GM12801 (cell line): ENCODE data around the gene TNFRSF11A.

Experiments used
- TF ChIP-seq, protein P1 (sequence below): IDR thresholded peaks from one replicate; pipeline ENCODE4 v1.5.1; 2011; ENCODE audit warnings: control low read depth; ENCODE audit not compliant: insufficient read length; ENCODE audit errors: extremely low read depth

The TNFRSF11A gene

DNA sequence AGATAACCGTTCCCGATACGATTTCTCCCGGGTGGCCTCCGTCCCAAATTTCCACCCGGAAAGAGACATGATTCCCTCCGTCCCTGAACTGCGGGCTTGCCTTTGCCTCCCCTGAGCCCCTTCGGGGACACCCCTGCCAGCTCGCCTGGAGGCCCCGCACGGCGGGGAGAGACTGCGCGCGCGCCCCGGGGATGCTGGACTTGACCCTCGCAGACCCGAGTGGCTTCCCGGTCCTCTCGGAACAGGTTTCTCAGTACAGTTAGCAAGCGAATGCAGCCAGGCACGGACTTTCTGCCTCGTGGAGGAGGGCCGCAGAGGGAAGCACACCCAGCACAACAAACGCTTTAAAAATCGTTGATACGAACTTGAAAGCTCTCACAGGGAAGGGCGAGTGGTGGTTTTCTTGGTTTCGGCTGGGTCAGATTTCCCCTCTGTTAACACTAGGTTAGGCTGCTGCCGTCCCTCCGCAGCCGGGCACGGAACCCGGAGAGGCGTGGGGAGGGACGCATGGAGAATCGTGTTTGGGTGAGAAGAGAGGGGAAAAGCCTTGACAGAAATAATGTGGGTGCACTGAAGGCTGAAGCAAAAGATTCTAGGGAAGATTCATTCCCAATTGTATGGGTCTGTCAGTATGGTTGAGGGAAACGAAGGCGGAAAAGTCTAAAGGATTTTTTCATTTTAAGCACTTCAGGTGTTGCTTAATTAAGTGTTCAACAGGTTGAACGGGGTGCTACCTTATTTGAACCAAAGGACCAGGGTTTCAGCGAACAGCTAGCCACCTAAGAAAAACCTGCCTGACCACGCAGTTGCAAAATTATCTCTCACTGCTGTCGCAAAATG, 916 bp downstream of the TNFRSF11A start:
- TF ChIP-seq, protein P1, sequence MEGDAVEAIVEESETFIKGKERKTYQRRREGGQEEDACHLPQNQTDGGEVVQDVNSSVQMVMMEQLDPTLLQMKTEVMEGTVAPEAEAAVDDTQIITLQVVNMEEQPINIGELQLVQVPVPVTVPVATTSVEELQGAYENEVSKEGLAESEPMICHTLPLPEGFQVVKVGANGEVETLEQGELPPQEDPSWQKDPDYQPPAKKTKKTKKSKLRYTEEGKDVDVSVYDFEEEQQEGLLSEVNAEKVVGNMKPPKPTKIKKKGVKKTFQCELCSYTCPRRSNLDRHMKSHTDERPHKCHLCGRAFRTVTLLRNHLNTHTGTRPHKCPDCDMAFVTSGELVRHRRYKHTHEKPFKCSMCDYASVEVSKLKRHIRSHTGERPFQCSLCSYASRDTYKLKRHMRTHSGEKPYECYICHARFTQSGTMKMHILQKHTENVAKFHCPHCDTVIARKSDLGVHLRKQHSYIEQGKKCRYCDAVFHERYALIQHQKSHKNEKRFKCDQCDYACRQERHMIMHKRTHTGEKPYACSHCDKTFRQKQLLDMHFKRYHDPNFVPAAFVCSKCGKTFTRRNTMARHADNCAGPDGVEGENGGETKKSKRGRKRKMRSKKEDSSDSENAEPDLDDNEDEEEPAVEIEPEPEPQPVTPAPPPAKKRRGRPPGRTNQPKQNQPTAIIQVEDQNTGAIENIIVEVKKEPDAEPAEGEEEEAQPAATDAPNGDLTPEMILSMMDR = no peak

DNA sequence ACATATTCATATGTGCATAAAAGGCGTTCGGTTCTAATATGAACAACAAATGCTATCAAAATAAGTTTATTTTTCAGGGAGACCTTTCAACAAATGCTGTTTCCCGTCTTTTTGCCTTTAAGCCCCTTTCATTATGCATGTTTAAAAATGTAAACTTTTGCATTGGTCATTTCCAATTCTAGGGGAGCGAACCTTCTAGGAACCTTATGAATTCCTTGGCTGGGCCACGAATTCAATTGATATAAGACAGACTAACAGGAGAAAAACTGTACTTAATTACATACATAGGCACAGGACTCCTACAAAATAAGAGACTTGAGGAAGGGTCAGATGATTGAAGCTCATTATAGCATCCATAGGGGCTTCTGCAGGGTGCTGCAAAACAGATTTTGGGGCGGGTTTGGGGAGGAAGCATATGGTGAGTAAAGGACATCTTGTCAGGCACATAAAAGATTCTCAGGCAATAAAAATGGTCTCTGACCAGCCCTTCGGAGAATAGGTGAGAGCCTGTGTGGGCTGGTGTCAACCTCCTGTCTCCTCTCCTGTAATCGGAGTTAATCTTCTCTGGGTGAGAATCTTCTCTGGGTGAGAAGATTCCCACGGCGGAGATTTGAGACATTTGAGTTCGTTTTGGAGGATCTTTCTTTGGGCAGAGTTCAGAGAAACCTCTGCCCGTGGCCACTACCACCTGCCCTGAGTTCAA, 1.7 kb downstream of the TNFRSF11A start:
- TF ChIP-seq, protein P1 = no peak

DNA sequence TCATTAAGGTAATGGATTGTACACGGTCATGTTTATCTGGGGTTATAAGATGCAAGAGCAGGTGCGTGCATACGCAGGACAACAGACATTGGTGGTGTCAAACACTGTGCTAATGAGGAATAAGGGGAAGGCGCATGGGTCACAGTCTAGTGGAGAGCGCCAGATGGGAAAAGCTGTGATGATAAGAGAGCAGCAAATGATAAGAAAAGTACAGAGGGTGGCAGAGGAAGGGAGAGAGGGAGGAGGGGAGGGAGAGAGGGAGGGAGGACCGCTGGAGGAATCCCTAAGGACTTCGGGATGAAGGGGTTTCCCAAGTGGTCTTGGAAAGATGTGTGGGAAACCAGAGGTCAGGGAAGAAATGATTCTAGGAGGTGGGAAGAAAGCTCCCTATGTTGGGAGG, 2.9 kb downstream of the TNFRSF11A start:
- TF ChIP-seq, protein P1 = no peak

DNA sequence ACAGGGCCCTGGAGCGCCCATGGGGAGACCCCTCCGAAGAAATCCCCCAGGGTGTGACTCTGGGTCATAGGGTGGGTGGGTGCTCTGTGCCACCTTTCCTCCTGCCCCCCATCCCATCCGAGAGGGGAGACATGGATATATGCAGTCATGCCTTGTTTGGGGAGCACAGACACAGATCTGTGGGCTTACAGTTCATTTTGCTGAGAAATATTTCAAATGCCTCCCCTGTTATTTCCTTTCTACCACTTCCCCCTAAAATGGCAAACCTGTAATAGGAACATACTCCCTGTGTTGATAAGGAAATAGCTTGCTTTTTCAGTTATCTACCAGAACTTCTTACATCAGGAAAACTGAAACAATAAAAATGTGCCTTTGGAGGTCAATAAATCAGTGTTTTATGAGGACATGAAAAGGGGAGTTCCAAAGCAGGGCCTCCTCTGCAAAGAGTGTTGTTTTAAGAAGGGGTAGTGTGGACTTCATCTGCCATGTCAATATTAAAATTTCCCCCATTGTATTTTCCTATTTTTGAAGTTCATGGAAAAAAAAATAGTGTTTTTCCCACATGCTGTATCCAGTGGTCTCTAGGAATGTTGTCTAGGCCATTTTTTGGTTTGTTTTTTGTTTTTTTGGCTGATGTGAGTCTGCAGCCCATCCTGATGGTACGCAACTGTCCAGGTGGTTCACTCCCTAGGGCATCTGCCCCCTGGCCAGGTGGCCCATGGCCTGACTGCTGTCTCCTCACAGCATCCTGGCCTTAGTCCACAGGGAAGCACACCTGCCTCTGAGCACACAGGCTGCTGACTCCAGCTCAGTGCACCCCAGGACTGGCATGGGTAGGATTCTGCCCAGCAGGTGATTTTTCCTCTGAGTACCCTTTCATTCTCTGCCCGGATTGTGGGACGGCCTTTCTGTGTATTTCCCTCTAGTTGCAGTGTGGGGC, 3.7 kb downstream of the TNFRSF11A start:
- TF ChIP-seq, protein P1 = no peak

DNA sequence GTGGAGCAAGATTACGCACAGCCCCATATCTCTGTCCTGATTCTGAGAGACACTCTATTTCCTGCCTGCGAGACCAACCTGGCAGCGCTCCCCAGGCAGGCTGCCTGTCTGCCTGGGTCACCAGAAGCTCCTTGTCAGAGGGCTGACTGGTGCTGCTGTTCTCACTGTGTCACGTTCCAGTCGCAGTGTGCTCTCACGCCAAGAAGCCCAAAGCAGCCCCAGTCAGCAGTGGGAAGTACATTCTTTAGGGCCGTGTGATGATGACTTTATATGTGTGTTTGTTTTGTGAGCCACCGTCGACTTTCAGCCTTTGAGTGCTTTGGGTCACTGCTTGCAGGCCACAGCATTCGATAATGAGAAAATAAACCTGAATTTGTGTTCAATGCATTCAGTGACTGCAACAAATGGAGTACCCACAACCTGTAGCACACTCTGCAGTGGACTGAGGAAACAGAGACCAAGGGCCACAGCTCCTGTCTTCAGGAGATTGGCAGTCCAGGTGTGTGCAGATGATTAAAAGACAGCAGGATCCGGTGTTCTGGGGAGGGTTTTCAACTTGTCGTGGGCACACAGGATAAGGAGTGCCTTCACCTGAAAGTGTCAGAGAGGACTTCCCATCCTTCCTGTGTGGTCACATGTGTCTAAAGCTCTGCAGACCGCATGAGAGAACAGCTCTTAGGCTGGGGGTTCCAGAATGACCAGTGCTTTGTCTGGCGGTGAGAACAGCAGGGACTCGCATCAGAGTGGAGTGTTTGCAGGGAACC, 4.8 kb downstream of the TNFRSF11A start:
- TF ChIP-seq, protein P1 = no peak

DNA sequence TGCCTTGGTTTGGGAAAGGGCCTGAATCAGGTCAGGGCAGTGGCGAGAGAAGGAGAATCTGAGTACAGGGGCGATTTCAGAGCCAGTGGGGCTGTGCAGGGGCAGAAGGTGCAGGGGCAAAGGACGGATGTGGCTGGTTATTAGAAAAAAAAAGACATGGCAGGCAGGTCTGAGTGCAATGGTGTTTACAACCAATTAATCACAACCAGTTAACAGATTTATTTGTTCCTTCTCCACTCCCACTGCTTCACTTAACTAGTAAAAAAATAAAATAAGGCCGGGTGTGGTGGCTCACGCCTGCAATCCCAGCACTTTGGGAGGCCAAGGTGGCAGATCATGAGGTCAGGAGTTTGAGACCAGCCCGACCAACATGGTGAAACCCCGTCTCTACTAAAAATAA, 5.5 kb downstream of the TNFRSF11A start:
- TF ChIP-seq, protein P1 = no peak
